Dermis microvascular lymphatic vessel endothelial cell (primary cell): ENCODE data around the gene SEPTIN8. TPM values are rescaled to one million over a fixed set of nuclear protein-coding genes. Genes with fewer than 3 reads are reported as not detected.
A peak's percentile ranks its signal among the peaks of the same experiment; 100 is the strongest.

ENCODE experiments used
- DNase-seq, 2 donors: peaks; one replicate each; pipeline versions ENCODE4 v3.0.0 to v3.0.0-alpha.2; 2010; ENCODE audit warnings: low read depth in 2 of 2
- total RNA-seq: library from RNA; depleted of rRNA; stranded (reverse); fragments of >200 nt; gene quantifications from 2 replicates; pipeline ENCODE4 v1.2.1, GENCODE V29; 2014

The SEPTIN8 gene
- total RNA-seq, 1 donor from 2014 or later = 36.3 TPM

GRCh38 chr5:132750471-132751230 is 26.4 kb downstream of the SEPTIN8 start:
- no peak for DNase-seq

- no peak for DNase-seq
Observed at GRCh38 chr5:132749506-132749905, 27.5 kb downstream of the SEPTIN8 start.

GRCh38 chr5:132748522-132749000 is 28.5 kb downstream of the SEPTIN8 start:
- no peak for DNase-seq

- DNase-seq = no peak
Observed at GRCh38 chr5:132747616-132748440, 29.2 kb downstream of the SEPTIN8 start.

- peak in 1 of 2 donors; percentile 51 for DNase-seq
Observed at GRCh38 chr5:132746954-132747615, 30.0 kb downstream of the SEPTIN8 start, which contains the start of gene CCNI2. Gene CCNI2 (plus strand): TSS chr5:132747426. CDS start chr5:132747496, 70 bp downstream.

GRCh38 chr5:132746592-132746953 is 30.5 kb downstream of the SEPTIN8 start:
- no peak for DNase-seq

- DNase-seq = no peak
Observed at GRCh38 chr5:132744659-132745058, 32.4 kb downstream of the SEPTIN8 start.

- no peak for DNase-seq
Observed at GRCh38 chr5:132742626-132743025, 34.4 kb downstream of the SEPTIN8 start.

GRCh38 chr5:132742158-132742557 is 34.9 kb downstream of the SEPTIN8 start:
- DNase-seq = no peak

GRCh38 chr5:132739232-132739631 is 37.8 kb downstream of the SEPTIN8 start:
- no peak for DNase-seq

- no peak for DNase-seq
Observed at GRCh38 chr5:132737982-132738681, 38.9 kb downstream of the SEPTIN8 start.

- DNase-seq = peak; percentile 88 to 95
Observed at GRCh38 chr5:132736853-132737833, 39.9 kb downstream of the SEPTIN8 start, which contains the start of gene KIF3A. Gene KIF3A (minus strand): TSS chr5:132737546. CDS start chr5:132737419, 127 bp downstream.

GRCh38 chr5:132734687-132735086 is 42.4 kb downstream of the SEPTIN8 start:
- no peak for DNase-seq

GRCh38 chr5:132733499-132734148 is 43.4 kb downstream of the SEPTIN8 start:
- DNase-seq = no peak

- no peak for DNase-seq
Observed at GRCh38 chr5:132729896-132730295, 47.1 kb downstream of the SEPTIN8 start.

- DNase-seq = no peak
Observed at GRCh38 chr5:132725745-132726144, 51.3 kb downstream of the SEPTIN8 start.

GRCh38 chr5:132718544-132719312 is 58.3 kb downstream of the SEPTIN8 start:
- DNase-seq = no peak

GRCh38 chr5:132714456-132715307 is 62.4 kb downstream of the SEPTIN8 start:
- DNase-seq = peak in 1 of 2 donors; percentile 16
